GM12892 (cell line): ENCODE results near the gene FHAD1.
"Not testable (repeated sequence)": the region's sequence is repeated elsewhere in the genome, so short reads cannot be mapped to it uniquely, and the experiment has no call there.

Experiments used
- DNase-seq: peaks from one replicate; pipeline ENCODE4 v3.0.0; 2011; ENCODE audit not compliant: insufficient read length
- FAIRE-seq: peaks from 2 replicates; lab custom pipeline; 2011; peaks lifted over from hg19 to GRCh38; lab: Jason Lieb, UNC
- POLR2A ChIP-seq: IDR thresholded peaks from 2 replicates; pipeline ENCODE4 v1.6.1; 2011; ENCODE audit warnings: low read depth, low read length, control low read depth
- POLR2AphosphoS5 ChIP-seq: IDR thresholded peaks from 2 replicates; pipeline ENCODE4 v1.6.1; 2011; ENCODE audit warnings: low read depth, low read length, control low read depth
- TAF1 ChIP-seq: IDR thresholded peaks from 2 replicates; pipeline ENCODE4 v1.6.1; 2011; ENCODE audit warnings: low read depth, mild to moderate bottlenecking, control low read depth, low read length, borderline replicate concordance

FHAD1 gene

DNA sequence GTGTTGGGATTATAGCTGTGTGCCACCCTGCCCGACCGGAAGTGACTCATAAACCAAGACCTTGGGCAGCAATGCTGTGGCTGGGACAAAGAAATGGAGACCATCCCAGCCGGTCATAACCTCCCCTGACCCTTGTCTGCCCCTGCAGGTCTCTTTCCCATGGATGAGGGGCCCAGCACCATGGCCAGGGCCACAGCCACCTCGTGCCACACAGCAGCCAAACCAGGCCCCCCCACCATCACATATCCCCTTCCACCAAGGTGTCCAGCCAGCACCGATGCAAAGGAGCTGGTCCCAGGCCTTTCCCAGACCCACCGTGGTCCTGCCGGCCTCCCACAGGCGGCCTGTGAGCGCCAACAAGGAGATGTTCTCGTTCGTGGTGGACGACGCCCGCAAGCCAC lies 42.2 kb downstream of the FHAD1 start:
- FAIRE-seq (no peak), DNase-seq (no peak)
- TF ChIP-seq POLR2A: no peak
- no peak for TF ChIP-seq POLR2AphosphoS5

DNA sequence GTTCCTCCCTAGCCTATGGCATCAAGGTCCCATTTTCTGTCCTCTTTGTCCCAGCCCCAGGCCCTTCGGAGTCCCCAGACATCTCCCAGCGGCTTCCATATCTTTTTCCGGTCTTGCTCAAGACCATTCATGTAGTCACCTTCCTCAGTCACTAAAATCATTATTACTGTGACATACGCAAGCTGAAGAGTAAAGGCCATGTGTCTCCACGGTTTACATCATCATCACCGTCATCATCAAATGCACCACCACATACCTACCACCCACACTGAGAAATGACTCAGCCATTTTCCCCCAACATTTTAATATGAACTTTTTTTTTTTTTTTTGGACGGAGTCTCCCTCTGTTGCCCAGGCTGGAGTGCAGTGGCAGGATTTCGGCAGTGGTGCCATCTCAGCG lies 43.4 kb downstream of the FHAD1 start:
- DNase-seq (no peak), FAIRE-seq (no peak)
- TF ChIP-seq POLR2A: no peak
- no peak for TF ChIP-seq TAF1
- TF ChIP-seq POLR2AphosphoS5: no peak

DNA sequence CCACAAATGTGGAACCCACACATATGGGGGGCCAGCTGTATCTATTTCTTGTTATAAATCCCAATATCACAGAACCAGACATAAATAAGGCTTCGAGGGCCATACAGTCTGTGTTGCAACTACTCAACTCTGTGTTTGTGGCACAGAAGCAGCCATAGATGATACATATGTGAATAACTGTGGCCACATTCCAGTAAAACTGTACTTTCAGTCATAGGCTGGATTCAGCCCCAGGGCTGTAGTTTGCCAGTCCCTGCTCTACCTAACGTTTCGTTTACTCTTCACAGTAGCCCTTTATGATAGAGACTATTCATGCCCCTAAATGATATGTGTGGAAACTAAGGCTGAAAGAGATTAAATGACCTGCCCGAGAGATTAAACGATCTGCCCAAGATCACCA lies 48.7 kb downstream of the FHAD1 start:
- FAIRE-seq: no peak

DNA sequence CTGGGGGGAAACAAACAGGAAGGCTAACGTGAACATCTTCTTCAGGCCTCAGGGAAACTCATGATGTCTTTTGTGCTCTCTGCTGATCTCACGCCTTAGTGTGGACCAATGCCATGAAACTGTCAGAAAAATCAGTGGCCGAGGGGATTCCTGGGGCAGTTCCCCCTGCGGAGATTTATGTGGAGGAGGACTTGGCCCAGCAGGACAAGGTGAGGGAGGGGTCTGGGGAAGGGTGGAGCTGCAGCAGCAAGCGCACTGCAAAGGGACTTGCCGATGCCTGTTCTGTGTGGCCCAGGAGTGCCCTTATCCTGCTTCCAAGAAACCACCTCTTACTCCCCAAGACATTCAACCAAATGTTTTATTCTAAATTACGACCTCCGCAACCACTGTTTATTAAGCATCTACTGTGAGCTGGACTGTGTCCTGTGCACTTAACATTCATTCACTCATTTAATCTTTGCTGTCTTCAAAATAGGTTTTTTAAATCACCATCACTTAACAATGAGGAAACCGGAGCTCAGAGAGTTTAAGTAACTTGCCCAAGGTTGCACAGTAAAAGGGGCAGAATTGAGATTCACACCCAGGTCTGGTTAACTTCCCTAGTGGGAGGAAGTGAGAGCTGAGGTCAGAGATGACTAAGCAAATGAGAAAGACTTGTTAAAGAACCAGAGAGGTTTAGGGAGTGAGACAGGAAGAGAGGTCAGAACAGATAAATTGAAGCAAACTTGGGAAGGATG lies 49.7 kb downstream of the FHAD1 start:
- FAIRE-seq (no peak), DNase-seq (no peak)
- TF ChIP-seq TAF1 (no peak), POLR2A (no peak), POLR2AphosphoS5 (no peak)

More for the DNA sequence above, 48.7 kb downstream of the FHAD1 start:
- no peak for TF ChIP-seq POLR2A
- TF ChIP-seq TAF1: no peak
- no peak for TF ChIP-seq POLR2AphosphoS5
- DNase-seq: no peak

DNA sequence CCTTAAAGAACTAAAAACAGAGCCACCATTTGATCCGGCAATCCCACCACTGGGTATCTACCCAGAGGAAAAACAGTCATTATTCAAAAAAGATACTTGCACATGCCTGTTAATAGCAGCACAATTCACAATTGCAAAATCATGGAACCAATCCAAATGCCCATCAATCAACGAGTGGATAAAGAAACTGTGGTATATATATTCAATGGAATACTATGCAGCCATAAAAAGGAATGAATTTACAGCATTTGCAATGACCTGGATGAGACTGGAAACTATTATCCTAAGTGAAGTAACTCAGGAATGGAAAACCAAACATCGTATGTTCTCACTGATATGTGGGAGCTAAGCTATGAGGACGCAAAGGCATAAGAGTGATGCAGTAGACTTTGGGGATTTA lies 51.0 kb downstream of the FHAD1 start:
- not testable (repeated sequence) for DNase-seq, FAIRE-seq

DNA sequence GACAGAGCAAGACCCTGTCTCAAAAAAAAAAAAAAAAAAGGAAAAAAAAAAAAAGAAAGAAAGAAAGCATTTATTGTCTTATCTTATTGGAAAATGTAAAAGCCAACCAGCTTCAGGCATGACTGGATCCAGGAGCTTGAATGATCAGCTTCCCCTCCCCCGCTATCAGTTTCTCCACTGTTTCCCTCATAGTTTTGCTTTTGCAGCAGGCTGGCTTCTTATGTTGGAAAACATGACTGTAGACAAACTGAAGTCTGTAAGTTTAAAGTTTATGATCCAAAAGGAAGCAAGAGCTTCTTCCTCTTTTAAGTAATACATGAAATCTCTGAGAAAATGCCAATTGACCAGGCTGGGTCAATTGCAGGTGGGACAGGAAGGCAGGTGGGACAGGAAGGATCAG lies 52.2 kb downstream of the FHAD1 start:
- no peak for TF ChIP-seq POLR2A
- TF ChIP-seq POLR2AphosphoS5: no peak
- TF ChIP-seq TAF1: no peak
- DNase-seq (no peak), FAIRE-seq (no peak)

DNA sequence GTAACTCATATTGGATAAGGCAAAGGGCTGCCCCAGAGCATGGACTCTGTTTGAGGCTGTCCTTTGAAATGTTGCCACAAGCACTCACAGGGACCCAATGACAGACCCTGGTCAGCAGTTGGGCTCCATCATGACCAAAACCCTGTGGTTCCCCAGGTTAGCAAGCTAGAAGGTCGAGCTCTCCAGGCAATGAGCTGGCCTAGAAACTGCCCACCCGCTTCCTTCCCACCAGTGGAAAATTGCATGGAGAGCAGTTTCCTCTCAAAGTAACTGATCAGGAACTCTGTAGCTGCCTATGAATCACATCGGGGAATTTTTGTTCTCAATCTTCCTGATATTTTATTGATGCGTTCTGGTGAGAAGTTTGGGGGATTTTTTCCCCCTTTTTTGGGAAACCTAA lies 52.8 kb downstream of the FHAD1 start:
- FAIRE-seq: no peak
- no peak for DNase-seq
- TF ChIP-seq TAF1 (no peak), POLR2A (no peak), POLR2AphosphoS5 (no peak)

DNA sequence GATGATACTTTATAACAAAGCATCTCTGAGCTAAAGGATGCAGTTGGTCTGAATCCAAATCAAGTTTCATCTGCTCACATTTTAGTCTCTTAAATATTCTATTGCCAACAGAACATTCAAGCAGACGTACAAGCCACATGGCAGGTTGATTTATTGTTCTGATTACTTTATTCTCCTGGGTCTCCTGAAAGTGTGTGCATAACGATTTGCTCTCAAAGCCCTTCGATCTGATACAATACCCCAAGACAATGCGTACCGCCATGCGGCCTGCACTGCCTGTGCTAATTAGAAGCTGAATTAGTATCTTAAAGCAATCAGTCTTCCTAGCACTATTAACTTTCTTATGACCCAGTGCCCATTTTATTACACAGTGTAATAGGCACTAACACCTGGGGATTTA lies 56.9 kb downstream of the FHAD1 start:
- no peak for FAIRE-seq
- DNase-seq: no peak
- TF ChIP-seq POLR2A (no peak), POLR2AphosphoS5 (no peak), TAF1 (no peak)

DNA sequence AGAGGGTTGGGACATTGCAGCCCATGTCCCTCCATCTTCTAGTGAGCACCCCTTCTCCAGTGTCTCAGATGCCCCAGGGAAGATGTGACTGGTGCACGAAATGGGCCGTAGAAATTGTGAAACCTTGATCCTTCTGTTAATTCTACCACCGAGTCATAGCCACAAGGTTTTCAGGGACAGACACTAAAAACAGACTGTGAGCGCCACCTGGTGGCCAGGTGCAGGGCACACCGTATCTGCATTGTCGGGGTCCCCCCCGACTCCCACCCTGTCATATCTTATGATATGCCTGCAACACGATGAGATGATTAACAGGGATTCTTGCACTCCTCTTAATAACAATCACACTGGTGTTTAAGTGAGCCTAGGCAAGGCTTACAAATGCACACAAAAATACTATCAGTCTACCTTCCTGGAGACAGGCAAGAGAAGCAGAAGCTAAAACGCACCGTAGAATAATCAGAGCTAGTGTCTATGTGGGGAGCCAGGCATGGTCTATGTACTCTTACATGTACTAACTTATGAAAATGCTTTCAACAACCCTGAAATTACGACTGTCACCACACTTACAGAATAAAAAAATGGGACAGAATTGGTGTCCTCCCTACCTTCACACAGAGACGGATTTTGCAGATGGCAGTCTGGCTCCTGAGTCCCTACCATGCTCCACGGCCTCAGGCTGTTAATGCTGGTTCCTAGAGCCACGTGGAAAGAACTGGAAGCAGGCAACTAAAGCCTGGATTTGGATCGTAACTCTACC lies 57.9 kb downstream of the FHAD1 start:
- FAIRE-seq (peak; percentile 91), DNase-seq (peak; percentile 45)
- TF ChIP-seq POLR2A: no peak
- TF ChIP-seq TAF1: no peak
- TF ChIP-seq POLR2AphosphoS5: no peak

DNA sequence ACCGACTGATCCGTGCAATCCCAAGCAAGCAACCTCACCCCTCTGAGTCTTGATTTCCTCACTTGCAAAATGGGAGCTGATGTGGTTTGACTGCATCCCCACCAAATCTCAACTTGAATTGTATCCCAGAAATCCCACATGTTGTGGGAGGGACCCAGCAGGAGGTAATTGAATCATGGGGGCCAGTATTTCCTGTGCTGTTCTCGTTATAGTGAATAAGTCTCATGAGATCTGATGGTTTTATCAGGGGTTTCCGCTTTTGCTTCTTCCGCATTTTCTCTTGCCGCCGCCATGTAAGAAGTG lies 58.4 kb downstream of the FHAD1 start:
- TF ChIP-seq TAF1 (no peak), POLR2A (no peak), POLR2AphosphoS5 (no peak)
- no peak for DNase-seq
- no peak for FAIRE-seq

DNA sequence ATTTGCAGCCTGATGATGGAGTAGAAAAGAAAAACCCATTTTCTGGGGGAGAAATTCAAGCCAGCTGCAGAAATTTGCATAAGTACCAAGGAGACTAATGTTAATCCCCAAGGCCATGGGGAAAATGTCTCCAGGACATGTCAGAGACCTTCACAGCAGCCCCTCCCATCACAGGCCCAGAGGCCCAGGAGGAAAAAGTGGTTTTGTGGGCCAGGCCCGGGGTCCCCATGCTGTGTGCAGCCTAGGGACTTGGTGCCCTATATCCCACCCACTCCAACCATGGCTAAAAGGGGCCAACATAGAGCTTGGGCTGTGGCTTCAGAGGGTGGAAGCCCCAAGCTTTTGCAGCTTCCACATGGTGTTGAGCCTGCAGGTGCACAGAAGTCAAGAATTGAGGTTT lies 59.3 kb downstream of the FHAD1 start:
- not testable (repeated sequence) for FAIRE-seq, DNase-seq

DNA sequence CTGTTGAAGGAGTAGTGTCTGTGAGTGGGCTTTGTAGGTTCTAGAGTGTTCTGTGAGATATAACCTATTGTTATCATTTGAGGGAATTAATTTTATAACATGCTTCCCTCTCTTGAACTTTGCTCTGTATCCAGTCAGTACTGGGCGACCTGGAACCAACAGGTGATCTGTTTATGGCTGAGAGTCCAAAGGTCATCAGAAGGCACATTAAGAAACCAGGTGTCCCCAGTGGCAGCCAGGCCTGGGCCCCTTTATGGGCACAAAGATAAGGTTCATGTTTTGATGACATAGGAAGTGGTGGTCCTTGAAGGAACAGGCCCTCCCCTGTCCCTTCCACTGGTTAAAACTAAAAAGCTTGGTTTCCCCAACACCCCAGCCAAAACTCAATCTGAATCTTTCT lies 61.1 kb downstream of the FHAD1 start:
- DNase-seq (no peak), FAIRE-seq (no peak)
- TF ChIP-seq TAF1: no peak
- TF ChIP-seq POLR2AphosphoS5: no peak
- TF ChIP-seq POLR2A: no peak
